GM18907 (cell line): ENCODE measurements around the gene LAMA3.

ENCODE experiments used
- ATAC-seq: cut with Tn5 transposase; IDR thresholded peaks from one replicate; pipeline ENCODE4 v1.9.1; 2021; ENCODE audit warnings: mild to moderate bottlenecking, moderate library complexity; ENCODE audit not compliant: unreplicated experiment

The LAMA3 gene

DNA sequence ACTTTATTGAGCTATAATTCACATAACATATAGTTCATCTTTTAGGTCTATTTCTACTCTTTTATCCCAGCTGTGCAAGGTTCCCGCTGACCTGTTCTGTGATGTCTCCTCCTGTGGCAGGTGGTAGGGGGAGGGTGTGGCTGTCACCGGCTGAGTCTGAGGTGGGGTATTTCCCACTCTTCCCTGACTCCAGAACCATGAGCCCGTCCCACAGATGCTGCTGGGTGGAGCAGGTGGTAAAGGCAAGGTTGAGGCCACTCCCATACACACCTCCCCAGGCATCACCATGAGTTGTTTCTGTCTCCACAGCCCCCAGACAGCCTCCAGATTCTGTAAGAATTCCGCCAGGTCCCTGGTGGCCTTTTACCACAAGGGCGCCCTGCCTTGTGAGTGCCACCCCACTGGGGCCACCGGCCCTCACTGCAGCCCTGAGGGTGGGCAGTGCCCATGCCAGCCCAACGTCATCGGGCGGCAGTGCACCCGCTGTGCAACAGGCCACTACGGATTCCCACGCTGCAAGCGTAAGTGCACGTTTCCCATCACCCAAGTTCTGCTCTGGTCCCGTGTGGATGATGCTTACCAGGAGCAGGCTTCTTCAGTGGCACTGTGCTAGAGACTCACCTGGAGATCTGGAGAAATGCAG is 156.9 kb downstream of the LAMA3 start:
- no peak for ATAC-seq

- no peak for ATAC-seq
These were observed 158.2 kb downstream of the LAMA3 start for GRCh38 chr18:23847321-23847986.

DNA sequence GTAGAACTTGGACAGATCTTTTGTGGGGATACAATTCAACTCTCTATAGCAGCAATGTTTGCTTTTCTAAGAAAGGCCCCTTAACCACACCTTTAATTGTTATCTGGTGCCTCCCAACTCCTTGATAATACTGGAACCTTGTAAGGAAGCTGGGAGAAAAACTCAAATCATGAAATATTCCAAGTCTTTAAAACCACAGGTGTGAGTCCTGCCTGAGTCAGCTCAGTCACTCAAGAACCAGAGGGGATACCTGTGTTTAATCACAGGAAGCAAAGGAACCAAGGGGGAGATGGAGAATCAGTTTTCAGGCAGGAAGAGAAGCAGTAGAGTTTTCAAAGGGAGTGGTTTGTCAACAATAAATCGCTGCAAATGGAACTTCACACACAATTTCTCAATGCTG is 159.9 kb downstream of the LAMA3 start:
- ATAC-seq: no peak

GRCh38 chr18:23850215-23850614 is 161.0 kb downstream of the LAMA3 start:
- no peak for ATAC-seq

- no peak for ATAC-seq
These were observed 162.3 kb downstream of the LAMA3 start for GRCh38 chr18:23851470-23852002.

- ATAC-seq: no peak
These were observed 163.2 kb downstream of the LAMA3 start for GRCh38 chr18:23852236-23853045.

GRCh38 chr18:23853448-23854195 is 164.4 kb downstream of the LAMA3 start:
- ATAC-seq: no peak

DNA sequence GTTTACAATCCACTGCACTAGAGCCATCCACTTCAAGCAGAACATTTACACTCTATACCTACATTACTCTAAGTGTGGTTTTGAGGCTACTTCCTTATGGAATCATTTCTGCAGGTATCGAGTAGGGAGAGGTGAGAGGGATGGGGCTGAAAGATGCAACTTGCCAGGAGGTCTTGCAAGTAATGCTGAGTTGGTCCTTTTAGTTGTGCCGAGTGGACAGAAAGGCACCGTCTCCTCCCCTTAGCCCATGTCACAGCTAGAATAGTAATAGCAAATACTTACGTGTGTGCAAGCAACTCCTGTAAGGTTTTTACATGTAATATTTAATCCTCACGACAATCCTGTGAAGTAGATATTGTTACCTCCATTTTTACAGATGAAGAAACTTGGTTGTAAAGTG is 166.5 kb downstream of the LAMA3 start:
- no peak for ATAC-seq

DNA sequence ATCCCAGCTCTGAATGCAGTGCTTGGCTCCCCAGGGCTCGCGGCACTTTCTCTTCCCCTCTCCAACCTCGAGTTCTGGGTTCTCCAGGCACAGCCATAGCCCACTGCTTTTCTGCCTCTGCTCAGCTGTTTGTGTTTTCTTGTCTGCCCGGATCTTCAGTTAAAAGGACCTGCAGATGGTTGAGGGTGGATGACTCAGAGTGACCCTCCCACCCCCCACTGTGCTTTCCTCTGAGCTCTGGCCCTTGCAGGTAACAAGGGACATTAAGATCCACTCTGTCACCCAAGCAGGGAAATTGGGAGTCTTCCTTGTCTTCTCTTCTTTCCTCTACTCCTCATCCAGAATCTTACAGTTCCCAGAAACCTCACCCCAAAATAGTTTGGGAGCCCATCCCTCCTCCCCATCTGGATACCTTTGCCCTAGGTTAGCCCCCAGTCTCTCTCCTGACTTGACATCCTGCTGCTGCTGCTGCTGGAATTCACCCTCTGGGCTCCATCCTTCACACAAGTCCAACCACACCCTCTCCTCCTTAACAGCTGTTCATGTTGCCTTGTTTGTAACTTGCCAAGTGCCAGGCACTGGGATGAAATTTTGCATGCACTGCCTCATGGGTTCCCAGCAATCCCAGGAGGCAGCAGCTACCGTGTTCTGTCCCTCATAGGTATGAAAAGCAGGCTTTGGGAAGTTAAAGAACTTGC is 167.4 kb downstream of the LAMA3 start:
- no peak for ATAC-seq

DNA sequence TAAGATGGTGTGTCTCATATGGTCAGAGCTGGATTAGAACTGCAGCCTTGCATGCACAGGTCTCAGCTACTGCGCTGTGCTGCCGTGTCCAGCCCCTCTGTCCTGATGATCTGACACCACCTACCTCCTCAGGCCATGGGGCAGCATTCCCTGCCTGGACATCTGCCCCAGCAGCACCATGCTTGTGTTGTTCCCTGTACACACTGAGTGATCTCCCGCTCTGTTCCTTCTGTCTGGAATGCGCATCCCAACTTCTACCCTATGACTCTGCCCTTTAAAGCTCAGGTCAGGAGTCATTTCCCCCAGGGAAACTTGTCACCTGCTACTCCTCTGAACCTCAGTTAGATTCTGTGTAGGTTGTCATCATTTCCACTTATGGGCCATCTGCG is 167.9 kb downstream of the LAMA3 start:
- ATAC-seq: no peak

DNA sequence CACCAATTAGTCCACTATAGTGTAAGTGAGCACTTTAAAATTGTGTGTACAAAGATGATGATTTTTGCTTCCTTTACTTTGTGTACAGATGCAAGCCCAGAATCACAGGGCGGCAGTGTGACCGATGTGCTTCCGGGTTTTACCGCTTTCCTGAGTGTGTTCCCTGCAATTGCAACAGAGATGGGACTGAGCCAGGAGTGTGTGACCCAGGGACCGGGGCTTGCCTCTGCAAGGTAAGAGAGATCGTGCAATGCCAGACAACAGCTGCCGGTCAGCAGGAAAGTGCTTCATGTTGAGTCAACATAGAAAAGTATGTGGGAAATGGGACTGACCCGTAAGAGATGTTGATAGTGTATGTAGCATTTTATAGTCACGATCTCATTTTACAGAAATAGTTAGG is 168.5 kb downstream of the LAMA3 start:
- no peak for ATAC-seq

DNA sequence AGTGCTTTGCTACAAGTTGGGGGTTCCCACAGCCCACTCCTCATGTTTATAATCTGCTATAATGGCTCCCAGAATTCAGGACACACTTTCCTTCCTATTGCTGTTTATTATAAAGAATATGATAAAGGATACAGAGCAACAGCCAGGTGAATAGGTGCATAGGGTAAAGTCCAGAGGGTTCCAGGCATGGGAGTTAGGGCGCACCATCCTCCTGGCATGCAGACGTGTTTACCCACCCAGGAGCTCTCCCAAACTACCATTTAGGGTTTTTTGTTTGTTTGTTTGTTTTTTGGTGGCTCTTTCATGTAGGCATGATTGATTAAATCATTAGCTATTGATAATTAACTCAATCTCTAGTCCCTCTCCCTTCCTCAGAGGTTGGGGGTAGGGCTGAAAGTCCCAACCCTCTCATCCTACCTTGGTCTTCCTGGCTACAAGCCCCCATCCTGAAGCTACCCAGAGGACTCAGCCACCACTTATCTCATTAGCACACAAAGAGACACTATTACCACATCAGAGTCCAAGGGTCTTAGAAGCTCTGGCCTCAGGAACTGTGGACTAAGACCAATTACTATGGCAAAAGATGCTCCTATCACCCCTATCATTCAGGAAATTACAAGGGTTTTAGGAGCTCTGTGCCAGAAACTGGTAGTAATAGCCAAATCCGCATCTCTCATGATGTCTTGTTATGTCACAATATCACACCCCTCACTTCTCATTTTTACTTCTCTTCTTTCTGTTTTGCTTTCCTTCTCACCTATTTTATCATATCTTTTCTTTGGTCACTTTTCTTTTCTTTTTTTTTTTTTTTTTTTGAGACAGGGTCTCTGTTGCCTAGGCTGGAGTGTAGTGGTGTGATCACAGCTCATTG is 170.4 kb downstream of the LAMA3 start:
- ATAC-seq: no peak

GRCh38 chr18:23861326-23861725 is 172.1 kb downstream of the LAMA3 start:
- ATAC-seq: no peak

DNA sequence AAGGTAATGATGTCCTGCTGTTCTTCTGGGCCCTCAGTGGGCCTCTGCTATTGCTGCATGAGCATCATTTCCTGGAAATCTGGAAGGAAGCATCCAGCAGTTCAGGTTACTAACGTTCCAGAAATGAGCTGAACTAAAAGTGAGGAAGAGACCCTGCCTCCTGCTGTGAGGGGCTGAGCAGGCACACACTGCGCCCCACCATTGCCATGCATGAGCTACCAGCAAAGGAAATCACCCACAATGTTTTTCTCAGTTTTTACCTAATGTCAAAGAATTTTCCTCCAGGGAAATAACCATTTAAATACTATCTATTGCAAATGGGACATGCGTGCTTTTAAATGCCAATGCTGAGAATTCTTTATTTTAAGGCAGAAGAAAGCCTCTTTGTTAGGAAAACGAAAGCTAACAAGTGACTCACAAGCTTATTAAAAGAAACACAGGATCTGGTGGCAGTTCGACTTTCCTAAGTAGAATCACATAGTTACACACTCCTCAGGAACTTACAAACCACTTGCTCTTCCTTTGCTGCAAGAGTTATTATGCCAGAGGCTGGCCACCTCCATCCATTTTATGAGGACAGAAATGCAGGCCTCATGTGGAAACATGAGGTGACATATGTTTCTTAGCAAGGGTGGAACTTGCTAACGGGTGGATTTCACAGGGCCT is 172.7 kb downstream of the LAMA3 start:
- no peak for ATAC-seq

DNA sequence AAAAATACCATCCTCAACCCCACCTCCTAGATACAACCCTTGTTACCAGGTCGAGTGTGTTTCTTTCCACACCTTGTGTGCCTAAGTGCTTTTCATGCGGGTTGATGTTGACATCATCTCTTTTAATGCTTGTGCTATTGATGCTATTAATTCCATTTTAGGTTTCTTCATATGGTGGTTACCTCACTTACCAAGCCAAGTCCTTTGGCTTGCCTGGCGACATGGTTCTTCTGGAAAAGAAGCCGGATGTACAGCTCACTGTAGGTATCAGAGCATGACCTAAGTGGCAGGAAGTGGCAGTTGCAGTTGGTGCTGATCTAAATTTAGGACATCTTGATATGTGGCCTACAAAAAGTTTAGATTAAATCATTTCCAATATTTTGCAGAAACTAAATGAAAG is 175.4 kb downstream of the LAMA3 start:
- ATAC-seq: no peak

- no peak for ATAC-seq
These were observed 177.8 kb downstream of the LAMA3 start for GRCh38 chr18:23867006-23867405.

DNA sequence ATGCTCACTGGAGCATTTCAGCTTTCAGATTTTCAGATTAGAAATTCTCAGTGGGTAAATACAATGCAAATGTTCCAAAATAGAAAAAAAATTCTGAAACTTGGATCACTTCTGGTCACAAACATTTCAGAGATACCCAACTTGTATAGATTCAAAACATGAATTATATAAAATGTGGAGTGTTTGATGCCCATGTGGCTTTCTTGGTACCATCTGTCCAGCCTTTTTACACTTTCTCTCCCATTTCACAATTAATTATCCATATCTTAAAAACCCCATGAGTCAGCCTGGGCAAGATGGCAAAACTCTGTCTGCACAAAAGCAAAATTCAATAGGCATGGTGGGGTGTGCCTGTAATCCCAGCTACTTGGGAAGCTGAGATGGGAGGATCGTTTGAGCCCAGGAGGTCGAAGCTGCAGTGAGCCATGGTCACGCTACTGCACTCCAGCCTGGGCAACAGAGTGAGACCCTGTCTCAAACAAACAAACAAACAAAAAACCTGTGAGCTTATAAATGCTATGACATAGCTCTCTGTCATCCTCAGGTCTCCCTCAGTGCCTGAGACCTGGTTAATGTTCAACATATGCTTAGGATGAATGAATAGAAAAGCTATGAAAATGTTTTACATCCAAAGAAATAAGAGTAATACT is 179.0 kb downstream of the LAMA3 start:
- no peak for ATAC-seq

DNA sequence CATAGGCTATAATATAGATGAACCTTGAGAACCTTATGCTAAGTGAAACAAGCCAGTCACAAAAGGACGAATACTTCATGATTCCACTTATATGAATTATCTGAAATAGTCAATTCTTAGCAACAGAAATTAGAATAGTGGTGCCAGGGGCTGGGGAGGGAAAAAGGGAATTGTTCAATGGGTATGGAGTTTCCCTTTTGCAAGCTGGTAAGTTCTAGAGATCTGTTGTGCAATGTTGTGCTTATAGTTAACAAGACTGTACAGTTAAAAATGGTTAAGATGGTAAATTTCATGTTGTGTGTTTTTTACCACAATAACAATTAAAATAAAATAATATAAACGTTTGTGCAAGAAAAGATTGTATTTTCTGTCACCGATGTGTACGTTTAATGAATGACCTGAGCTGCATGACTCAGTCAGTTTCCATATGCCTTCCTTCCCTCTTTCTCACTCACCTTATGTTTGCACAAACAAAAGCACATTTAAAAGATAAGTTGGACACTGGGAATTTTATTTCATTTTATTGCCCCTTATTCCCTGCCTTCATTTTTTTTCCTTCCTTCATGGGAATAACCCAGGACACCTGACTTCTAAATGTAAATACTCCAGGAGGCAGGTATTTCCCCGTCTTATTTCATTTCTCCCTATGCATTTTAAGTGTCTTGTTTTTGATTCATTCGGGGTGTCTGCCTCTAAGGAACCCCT is 181.6 kb downstream of the LAMA3 start:
- ATAC-seq: no peak
